Endothelial cell of umbilical vein (primary cell): Measurements from ENCODE around the gene WRAP73.

Experiments used
- CTCF ChIP-seq, 2 donors: IDR thresholded peaks; 1 replicate in 1 of 2; 2 replicates in 1 of 2; pipeline ENCODE4 v1.5.1; 2011; ENCODE audit warnings: low read length in 2 of 2, mild to moderate bottlenecking in 2 of 2, moderate library complexity in 2 of 2, control low read depth in 1 of 2, inconsistent platforms in 1 of 2, low read depth in 1 of 2; ENCODE audit not compliant: insufficient read depth in 1 of 2; ENCODE audit errors: extremely low read depth in 1 of 2
- EZH2 ChIP-seq: IDR thresholded peaks from 2 replicates; pipeline ENCODE4 v1.6.1; 2012; ENCODE audit warnings: borderline replicate concordance, low read depth, mild to moderate bottlenecking, moderate library complexity, low read length, inconsistent platforms; ENCODE audit not compliant: severe bottlenecking
- FOS ChIP-seq: IDR thresholded peaks from 2 replicates; pipeline ENCODE4 v1.6.1; 2011; ENCODE audit warnings: mild to moderate bottlenecking, low read length, moderate library complexity, borderline replicate concordance; ENCODE audit not compliant: insufficient read depth
- GATA2 ChIP-seq: IDR thresholded peaks from 2 replicates; pipeline ENCODE4 v1.7.0; 2011; ENCODE audit warnings: low read depth, mild to moderate bottlenecking, moderate library complexity, mixed read lengths, low read length; ENCODE audit not compliant: insufficient read length, insufficient read depth
- JUN ChIP-seq: IDR thresholded peaks from 2 replicates; pipeline ENCODE4 v1.6.1; 2011; ENCODE audit warnings: borderline replicate concordance, low read depth; ENCODE audit not compliant: insufficient read length, insufficient read depth
- MYC ChIP-seq: IDR thresholded peaks from one replicate; pipeline ENCODE4 v1.6.1; 2011; ENCODE audit warnings: mild to moderate bottlenecking, low read depth, low read length
- POLR2A ChIP-seq: IDR thresholded peaks from 2 replicates; pipeline ENCODE4 v1.6.1; 2012; ENCODE audit warnings: low read depth, mild to moderate bottlenecking, control low read depth, low read length
- POLR2AphosphoS5 ChIP-seq: IDR thresholded peaks from 2 replicates; pipeline ENCODE4 v1.6.1; 2012; ENCODE audit warnings: low read depth, mild to moderate bottlenecking, control low read depth, low read length, moderate library complexity; ENCODE audit not compliant: insufficient read depth
- TF ChIP-seq, protein P1 (sequence below): IDR thresholded peaks from 2 replicates; pipeline ENCODE4 v1.6.1; 2011; ENCODE audit not compliant: insufficient read depth, insufficient read length

GRCh38 chr1:3644273-3644672 lies 5.6 kb downstream of the WRAP73 start:
- TF ChIP-seq POLR2A (no peak), CTCF (IDR thresholded peaks at IDR 0.05; ENCODE audit: extremely low read depth in 1 of 2, insufficient read depth in 1 of 2, low read depth in 1 of 2, low read length in 2 of 2) (no peak), POLR2AphosphoS5 (no peak), JUN (no peak), EZH2 (no peak), GATA2 (no peak), MYC (no peak), FOS (no peak)
- TF ChIP-seq, protein P1, sequence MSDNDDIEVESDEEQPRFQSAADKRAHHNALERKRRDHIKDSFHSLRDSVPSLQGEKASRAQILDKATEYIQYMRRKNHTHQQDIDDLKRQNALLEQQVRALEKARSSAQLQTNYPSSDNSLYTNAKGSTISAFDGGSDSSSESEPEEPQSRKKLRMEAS, result no peak
